CD4-positive, alpha-beta T cell treated with Interleukin-10 for 1 hour (primary cell): Measurements from ENCODE around the gene MYO18A.

Experiments
- DNase-seq: peaks from one replicate; pipeline ENCODE4 v3.0.0-alpha.2; 2020

The MYO18A gene

GRCh38 chr17:29166507-29166887 is 13.7 kb downstream of the MYO18A start:
- no peak for DNase-seq

GRCh38 chr17:29165800-29166506 is 14.2 kb downstream of the MYO18A start:
- DNase-seq = no peak

GRCh38 chr17:29165261-29165660 is 14.9 kb downstream of the MYO18A start:
- DNase-seq = no peak

GRCh38 chr17:29163563-29163962 is 16.6 kb downstream of the MYO18A start:
- DNase-seq = no peak

GRCh38 chr17:29162909-29163341 is 17.3 kb downstream of the MYO18A start:
- DNase-seq = no peak

GRCh38 chr17:29162082-29162908 is 17.9 kb downstream of the MYO18A start:
- DNase-seq = no peak

GRCh38 chr17:29160253-29160652 is 19.9 kb downstream of the MYO18A start:
- DNase-seq = no peak

GRCh38 chr17:29159306-29159860 is 20.8 kb downstream of the MYO18A start:
- no peak for DNase-seq

GRCh38 chr17:29158488-29159275 is 21.5 kb downstream of the MYO18A start:
- no peak for DNase-seq

- DNase-seq = no peak
Observed at GRCh38 chr17:29158096-29158487, 22.1 kb downstream of the MYO18A start.

GRCh38 chr17:29157310-29157709 is 22.9 kb downstream of the MYO18A start:
- no peak for DNase-seq

- DNase-seq = no peak
Observed at GRCh38 chr17:29156781-29157180, 23.4 kb downstream of the MYO18A start.

- DNase-seq = no peak
Observed at GRCh38 chr17:29155966-29156338, 24.2 kb downstream of the MYO18A start.

- DNase-seq = peak; percentile 50
Observed at GRCh38 chr17:29155227-29155965, 24.8 kb downstream of the MYO18A start.

GRCh38 chr17:29154516-29155226 is 25.5 kb downstream of the MYO18A start:
- no peak for DNase-seq

GRCh38 chr17:29151567-29151966 is 28.6 kb downstream of the MYO18A start:
- no peak for DNase-seq

- no peak for DNase-seq
Observed at GRCh38 chr17:29150161-29150560, 30.0 kb downstream of the MYO18A start.

GRCh38 chr17:29149431-29150064 is 30.6 kb downstream of the MYO18A start:
- peak; percentile 7 for DNase-seq

- peak; percentile 93 for DNase-seq
Observed at GRCh38 chr17:29148790-29149430, 31.3 kb downstream of the MYO18A start.

GRCh38 chr17:29148257-29148789 is 31.9 kb downstream of the MYO18A start:
- DNase-seq = no peak
